ENCODE measurements around the gene CBX4.

Gene CBX4

DNA sequence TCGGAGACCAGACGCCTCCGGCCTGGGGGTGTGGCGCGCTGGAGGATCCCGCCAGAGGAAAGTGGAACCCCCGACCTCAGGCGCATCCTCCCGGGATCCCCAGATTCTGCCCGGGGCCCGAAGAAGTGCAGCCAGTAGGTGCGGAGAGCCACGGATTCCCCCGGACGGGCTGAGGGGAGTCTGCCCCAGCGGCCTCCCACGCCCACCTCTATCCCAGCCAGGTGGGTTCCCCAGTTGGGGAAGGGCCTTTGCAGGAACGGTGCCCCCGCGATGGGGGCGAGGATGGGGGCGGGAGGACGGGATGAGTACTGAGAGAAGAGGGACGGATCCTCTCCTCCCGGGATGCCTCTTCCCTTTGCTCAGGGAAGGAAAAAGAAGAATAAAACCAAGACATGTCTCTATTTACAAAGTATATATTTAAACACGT is 47.5 kb downstream of the CBX4 start:
- TF ChIP-seq CTCF (conservative IDR thresholded peaks at IDR 0.05), result no peak
- no peak overlapping the region for H3K27ac ChIP-seq

DNA sequence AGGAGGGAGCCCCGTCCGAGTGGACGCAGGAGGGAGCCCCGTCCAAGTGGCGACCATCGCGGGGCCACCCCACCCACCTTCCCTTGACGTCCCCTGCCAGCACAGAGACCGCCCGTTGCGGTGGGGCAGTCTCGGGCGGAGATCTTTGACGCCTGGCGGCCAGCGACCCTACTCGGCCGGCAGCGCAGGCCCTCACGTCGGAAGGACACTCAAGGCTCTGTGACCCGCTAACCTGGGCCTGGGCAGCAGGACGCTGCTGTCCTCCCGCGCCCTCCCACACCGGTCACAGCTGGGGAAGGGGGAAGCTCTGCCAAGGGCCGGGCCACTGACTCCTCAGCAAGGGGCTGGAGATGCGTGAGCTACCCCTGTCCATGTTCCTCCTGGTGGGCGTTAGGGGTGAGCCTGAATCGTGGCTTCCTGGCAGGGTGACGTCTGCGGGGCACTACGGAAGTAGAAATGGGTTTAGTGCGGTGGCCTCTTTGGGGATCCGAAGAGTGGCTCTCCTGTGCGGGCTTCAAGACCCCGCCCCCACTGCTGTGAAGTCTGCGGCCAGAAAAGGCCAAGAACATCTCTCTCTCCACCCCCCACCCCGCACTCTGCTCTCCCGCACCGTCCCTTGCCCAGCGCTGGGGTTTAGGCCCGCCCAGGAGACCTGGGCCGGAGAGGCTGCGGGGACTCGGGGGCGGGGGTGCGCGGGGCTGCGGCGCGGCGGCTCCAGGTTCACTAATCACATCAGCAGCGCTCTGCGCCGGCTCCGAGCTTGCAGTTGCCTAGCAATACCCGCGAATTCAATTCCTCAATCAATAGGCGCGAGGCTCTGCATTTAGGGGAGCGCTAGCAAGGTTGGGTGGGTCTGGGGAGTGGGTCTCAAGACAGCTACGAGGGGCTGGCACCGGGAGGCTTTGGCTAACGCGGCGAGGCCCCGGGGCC is 48.2 kb downstream of the CBX4 start:
- no peak overlapping the region for H3K27ac ChIP-seq
- TF ChIP-seq CTCF (conservative IDR thresholded peaks at IDR 0.05), result no peak

DNA sequence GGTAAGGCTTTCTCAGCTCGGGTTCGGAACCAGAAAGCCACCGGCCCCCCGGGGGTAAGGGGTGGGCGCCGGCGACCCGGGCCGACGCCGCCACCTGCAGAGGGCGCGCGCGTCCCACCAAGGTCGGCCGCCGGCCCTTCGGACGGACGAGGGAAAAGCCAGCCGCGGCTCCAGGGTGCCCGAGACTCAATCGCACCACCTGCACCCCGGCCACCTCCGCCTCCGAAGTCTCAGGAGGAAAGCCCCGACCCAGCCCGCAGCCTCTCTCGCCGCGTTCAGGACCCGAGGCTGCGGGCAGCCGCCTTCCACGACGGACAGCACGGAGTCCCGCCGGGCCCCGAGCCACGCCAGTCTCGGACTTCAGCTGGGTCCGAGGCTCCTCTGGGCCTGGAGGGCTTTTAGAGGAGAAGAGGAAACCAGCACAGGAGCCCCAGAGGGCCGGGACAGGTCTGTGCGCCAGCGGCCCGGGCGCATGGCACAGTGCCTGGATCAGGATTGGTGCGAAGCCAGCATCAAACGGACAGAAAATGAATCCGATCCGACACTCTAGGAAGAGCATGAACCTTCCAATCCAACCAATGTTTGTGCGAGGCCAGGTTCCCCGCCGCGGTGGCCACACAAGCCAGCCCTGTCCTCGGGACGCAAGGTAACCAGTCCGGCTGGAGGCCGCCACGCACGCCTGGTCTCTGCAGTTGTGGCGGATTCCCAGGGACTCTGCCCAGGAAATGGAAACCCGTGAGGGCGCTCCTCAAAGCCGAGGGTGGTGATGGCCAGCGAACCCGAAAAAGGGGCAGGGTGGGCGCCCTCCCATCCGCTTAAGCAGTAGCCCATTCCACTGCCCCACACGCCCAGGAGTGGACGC is 49.1 kb downstream of the CBX4 start:
- no peak overlapping the region for H3K27ac ChIP-seq
- TF ChIP-seq CTCF (conservative IDR thresholded peaks at IDR 0.05), result no peak

DNA sequence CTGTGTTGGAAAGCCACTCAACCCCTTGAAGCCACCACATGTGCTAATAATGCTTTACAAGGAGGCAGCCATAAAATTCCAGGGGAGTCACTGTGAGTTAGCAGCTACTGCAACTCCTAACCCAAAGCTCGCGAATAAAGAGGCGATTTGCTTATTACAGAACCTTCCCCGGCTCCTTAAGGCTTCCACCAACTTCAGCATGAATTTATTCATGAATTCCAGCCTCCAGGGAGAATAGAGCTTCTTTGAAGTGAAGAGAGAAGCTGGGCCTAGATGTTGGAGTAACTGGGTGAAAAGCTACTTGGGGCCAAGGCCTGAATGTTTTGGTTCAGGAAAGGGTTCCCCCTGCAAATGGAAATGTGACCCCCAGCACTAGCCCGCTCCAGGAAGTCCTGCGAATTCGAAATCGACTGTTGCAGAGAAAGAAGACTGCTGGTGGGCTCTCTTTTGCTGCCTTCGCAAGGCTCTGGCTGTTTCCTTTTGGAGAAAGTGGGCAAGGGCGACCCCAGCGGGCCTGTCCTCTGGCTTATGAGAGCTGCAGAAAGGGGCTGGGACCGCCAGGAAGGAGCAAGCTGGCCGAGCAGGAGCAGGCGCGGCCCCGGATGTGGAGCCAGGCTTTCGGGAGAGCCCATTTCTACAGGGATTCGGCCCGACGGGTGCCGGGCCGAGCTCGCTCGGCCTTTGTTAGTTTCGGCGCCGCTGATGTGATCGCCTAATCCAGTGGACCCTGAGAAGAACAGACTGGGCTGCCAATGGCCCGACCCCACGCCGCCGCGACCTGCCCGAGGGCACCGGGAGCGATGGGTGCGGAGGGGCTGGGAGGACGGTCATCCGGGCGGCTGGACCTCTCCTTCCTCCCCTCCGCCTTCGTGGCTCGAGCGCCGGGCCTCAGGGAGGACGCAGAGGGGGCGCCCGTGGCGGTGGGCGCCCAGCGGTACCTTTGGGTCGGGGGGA is 50.0 kb downstream of the CBX4 start:
- TF ChIP-seq CTCF (conservative IDR thresholded peaks at IDR 0.05), result no peak
- no peak overlapping the region for H3K27ac ChIP-seq

- TF ChIP-seq CTCF (conservative IDR thresholded peaks at IDR 0.05), result no peak
- H3K27ac ChIP-seq, result no peak overlapping the region
These were observed 50.8 kb downstream of the CBX4 start for GRCh38 chr17:79788455-79788854.

DNA sequence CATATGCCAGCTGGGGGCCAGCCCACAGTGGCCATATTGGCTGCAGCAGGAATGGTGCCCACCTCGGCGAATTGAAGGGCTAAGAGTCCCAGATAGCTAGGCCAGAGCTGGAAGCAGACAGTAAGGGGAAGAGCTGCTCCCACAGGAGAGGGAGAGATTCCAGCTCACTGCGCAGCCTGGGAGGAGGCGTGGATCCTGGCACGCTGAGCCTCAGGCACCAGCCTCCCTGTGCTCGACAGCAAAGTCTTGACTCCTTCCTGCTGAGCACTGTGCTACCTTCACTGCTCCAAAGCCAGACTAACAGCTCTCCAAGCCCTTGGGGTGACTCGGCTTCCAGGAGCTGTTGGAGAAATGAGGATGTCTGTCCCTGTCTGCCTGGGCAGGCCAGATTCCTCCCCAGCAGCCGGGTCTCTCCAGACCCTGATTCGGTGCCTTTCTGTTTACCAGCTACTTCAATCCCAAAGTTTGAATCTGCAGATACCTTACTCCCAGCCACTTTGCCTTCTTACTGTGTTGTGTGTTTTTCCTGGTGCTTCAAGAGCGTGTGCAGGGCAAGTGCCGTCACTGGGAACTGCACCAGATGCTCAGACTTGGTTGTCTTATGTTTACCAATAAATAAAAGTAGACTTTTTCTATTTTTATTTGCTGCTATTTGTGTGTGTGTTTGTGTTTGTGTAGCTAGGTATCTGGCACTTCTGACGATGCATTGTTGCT is 52.2 kb downstream of the CBX4 start:
- TF ChIP-seq CTCF (conservative IDR thresholded peaks at IDR 0.05), result no peak
- H3K27ac ChIP-seq, result no peak overlapping the region

All from VCaP (cell line).